HEK293T (cell line): Measurements from ENCODE around the gene KRTAP10-3.
"Not testable (repeated sequence)": the region's sequence is repeated elsewhere in the genome, so short reads cannot be mapped to it uniquely, and the experiment has no call there.

Experiments
- CTCF ChIA-PET: fragments of 350-600 bp; formaldehyde crosslinking; extraction: SDS; loops from one replicate; lab custom pipeline; 2021; ENCODE audit warnings: antibody characterized with exemption, inconsistent platforms; lab: Yijun Ruan, JAX
- POLR2A ChIA-PET: fragments of 350-600 bp; formaldehyde crosslinking; extraction: SDS; loops from one replicate; lab custom pipeline; 2020; ENCODE audit warnings: antibody characterized with exemption, inconsistent platforms; lab: Yijun Ruan, JAX
- DNase-seq: peaks from one replicate; pipeline ENCODE4 v3.0.0; 2012; ENCODE audit warnings: mixed read lengths; ENCODE audit errors: extremely low spot score
- ARNT ChIP-seq: fragments of 450-650 bp; IDR thresholded peaks from 2 replicates; pipeline ENCODE4 v1.6.1; 2017; ENCODE audit warnings: mild to moderate bottlenecking
- BHLHE40 ChIP-seq: fragments of 450-650 bp; IDR thresholded peaks from 2 replicates; pipeline ENCODE4 v1.6.1; 2016; ENCODE audit warnings: mild to moderate bottlenecking, moderate library complexity, borderline replicate concordance
- CTBP1 ChIP-seq: fragments of 450-650 bp; IDR thresholded peaks from 2 replicates; pipeline ENCODE4 v1.6.1; 2016; ENCODE audit warnings: borderline replicate concordance
- ELF4 ChIP-seq: fragments of 450-650 bp; IDR thresholded peaks from 2 replicates; pipeline ENCODE4 v1.6.1; 2017; ENCODE audit warnings: antibody characterized with exemption
- FOXA1 ChIP-seq: fragments of 450-650 bp; IDR thresholded peaks from 2 replicates; pipeline ENCODE4 v1.6.1; 2016; ENCODE audit warnings: mild to moderate bottlenecking
- FOXK2 ChIP-seq: fragments of 450-650 bp; IDR thresholded peaks from 2 replicates; pipeline ENCODE4 v1.6.1; 2016; ENCODE audit warnings: mild to moderate bottlenecking
- FOXM1 ChIP-seq: fragments of 450-650 bp; IDR thresholded peaks from 2 replicates; pipeline ENCODE4 v1.6.1; 2017; ENCODE audit warnings: mild to moderate bottlenecking, borderline replicate concordance
- HDGF ChIP-seq: fragments of 450-650 bp; IDR thresholded peaks from 2 replicates; pipeline ENCODE4 v1.6.1; 2017; ENCODE audit warnings: antibody characterized with exemption, borderline replicate concordance
- L3MBTL2 ChIP-seq: fragments of 450-650 bp; conservative IDR thresholded peaks from 2 replicates; pipeline ENCODE4 v1.6.1; 2016; ENCODE audit warnings: mild to moderate bottlenecking
- LEF1 ChIP-seq: fragments of 450-650 bp; IDR thresholded peaks from 2 replicates; pipeline ENCODE4 v1.6.1; 2017; ENCODE audit warnings: mild to moderate bottlenecking, borderline replicate concordance
- NFRKB ChIP-seq: fragments of 450-650 bp; IDR thresholded peaks from 2 replicates; pipeline ENCODE4 v1.6.1; 2016; ENCODE audit warnings: mild to moderate bottlenecking, moderate library complexity
- SP1 ChIP-seq: fragments of 450-650 bp; IDR thresholded peaks from 2 replicates; pipeline ENCODE4 v1.6.1; 2017
- SUZ12 ChIP-seq: fragments of 450-650 bp; IDR thresholded peaks from 2 replicates; pipeline ENCODE4 v1.6.1; 2016; ENCODE audit warnings: mild to moderate bottlenecking
- TARDBP ChIP-seq: fragments of 450-650 bp; IDR thresholded peaks from 2 replicates; pipeline ENCODE4 v1.6.1; 2016
- ZNF384 ChIP-seq: fragments of 450-650 bp; IDR thresholded peaks from 2 replicates; pipeline ENCODE4 v1.6.1; 2016
- TF ChIP-seq, protein P1 (sequence below): fragments of 450-650 bp; IDR thresholded peaks from 2 replicates; pipeline ENCODE4 v1.6.1; 2016

KRTAP10-3 gene

GRCh38 chr21:44568667-44569556 lies 10.3 kb upstream of the KRTAP10-3 start:
- ChIA-PET POLR2A (no interaction called here), CTCF (no interaction called here)
- DNase-seq: no peak
- TF ChIP-seq FOXK2 (no peak), SP1 (no peak), CTBP1 (no peak), ELF4 (no peak), ZNF384 (no peak), TARDBP (no peak), L3MBTL2 (no peak), SUZ12 (no peak), HDGF (no peak), LEF1 (no peak), NFRKB (no peak), FOXM1 (no peak), BHLHE40 (no peak), FOXA1 (no peak), ARNT (no peak)
- TF ChIP-seq, protein P1, sequence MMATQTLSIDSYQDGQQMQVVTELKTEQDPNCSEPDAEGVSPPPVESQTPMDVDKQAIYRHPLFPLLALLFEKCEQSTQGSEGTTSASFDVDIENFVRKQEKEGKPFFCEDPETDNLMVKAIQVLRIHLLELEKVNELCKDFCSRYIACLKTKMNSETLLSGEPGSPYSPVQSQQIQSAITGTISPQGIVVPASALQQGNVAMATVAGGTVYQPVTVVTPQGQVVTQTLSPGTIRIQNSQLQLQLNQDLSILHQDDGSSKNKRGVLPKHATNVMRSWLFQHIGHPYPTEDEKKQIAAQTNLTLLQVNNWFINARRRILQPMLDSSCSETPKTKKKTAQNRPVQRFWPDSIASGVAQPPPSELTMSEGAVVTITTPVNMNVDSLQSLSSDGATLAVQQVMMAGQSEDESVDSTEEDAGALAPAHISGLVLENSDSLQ: no peak

DNA sequence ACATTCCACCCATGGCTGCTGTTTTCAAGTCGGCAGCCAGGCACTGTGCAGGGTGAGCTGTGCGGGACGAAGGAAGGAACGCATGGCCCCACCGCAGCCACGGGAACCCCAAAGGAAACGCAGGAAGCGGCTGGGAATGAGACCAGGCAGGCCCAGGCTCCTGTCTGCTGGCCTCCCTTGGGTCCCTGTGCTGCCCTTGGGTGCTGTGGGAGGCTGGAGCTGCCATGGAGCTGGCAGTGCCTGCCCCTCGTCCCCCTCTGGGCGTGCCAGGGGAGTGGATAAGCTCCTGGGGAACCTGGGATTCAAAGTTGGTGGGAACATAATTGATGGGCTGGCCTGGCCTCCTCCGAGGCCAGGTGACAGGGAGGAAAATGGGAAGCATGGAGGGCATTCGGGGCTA lies 9.7 kb upstream of the KRTAP10-3 start:
- DNase-seq: no peak
- POLR2A ChIA-PET: no interaction called here
- CTCF ChIA-PET: no interaction called here
- TF ChIP-seq CTBP1: no peak
- TF ChIP-seq NFRKB: no peak
- TF ChIP-seq HDGF: no peak
- TF ChIP-seq BHLHE40: no peak
- TF ChIP-seq TARDBP: no peak
- no peak for TF ChIP-seq FOXK2
- no peak for TF ChIP-seq ELF4
- no peak for TF ChIP-seq FOXA1
- no peak for TF ChIP-seq SUZ12
- no peak for TF ChIP-seq FOXM1
- TF ChIP-seq, protein P1: no peak
- TF ChIP-seq ARNT: no peak
- no peak for TF ChIP-seq L3MBTL2
- TF ChIP-seq SP1: no peak
- TF ChIP-seq ZNF384: no peak
- TF ChIP-seq LEF1: no peak

GRCh38 chr21:44567481-44568171 lies 9.0 kb upstream of the KRTAP10-3 start:
- no peak for DNase-seq
- ChIA-PET POLR2A (no interaction called here), CTCF (no interaction called here)
- TF ChIP-seq ELF4: no peak
- TF ChIP-seq LEF1: no peak
- TF ChIP-seq ZNF384: no peak
- TF ChIP-seq L3MBTL2: no peak
- no peak for TF ChIP-seq CTBP1
- no peak for TF ChIP-seq ARNT
- TF ChIP-seq NFRKB: no peak
- TF ChIP-seq FOXK2: no peak
- no peak for TF ChIP-seq BHLHE40
- TF ChIP-seq FOXA1: no peak
- no peak for TF ChIP-seq FOXM1
- TF ChIP-seq HDGF: no peak
- TF ChIP-seq TARDBP: no peak
- no peak for TF ChIP-seq SP1
- TF ChIP-seq SUZ12: no peak
- TF ChIP-seq, protein P1: no peak

DNA sequence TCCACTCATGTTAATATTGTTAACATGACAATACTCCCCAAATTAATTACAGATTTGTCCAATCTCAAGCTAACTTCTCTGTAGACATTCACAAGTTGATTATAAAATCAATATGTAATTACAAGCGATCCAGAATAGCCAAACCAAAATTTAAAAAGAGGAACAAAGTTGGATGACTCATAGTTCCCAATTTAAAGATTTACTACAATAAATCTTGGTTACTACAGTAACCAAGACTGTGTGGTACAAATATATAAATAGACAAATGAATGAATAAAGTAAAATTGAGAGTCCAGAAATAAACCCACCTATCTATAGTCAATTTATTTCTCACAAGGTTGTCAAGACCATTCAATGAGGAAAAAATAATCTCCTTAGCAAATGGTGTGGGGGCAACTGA lies 7.8 kb upstream of the KRTAP10-3 start:
- CTCF ChIA-PET: no interaction called here
- POLR2A ChIA-PET: no interaction called here
- TF ChIP-seq SUZ12 (no peak), L3MBTL2 (no peak)
- DNase-seq: no peak

DNA sequence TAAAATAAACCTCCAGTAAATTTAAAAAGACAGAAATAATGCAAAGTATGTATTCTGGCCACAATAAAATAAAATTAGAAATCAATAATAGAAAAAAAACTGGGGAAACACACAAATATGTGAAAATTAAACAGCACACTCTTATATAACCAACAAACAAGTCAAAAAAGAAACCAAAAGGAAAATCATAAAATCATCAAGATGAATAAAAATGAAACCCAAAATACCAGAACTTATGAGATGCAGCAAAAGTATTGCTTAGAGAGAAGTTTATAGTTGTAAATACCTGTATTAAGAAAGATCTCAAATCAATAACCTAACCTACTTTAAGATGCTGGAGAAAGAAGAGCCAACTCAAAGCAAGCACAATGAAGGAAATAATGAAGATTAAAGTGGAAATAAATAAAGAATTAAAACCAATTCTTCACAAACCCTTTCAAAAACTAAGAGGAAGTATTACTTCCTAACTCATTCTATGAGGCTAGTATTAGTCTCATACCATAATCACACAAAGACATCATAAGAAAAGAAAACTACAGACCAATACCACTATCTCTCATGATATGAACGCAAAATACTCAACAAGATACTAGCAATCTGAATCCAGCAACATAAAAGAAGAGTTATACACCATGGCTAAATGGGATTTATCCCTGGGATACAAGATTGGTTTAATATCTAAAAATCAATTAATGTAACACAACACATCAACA lies 6.4 kb upstream of the KRTAP10-3 start:
- CTCF ChIA-PET: no interaction called here
- TF ChIP-seq FOXA1 (no peak), FOXK2 (no peak), ELF4 (no peak), LEF1 (no peak), BHLHE40 (no peak), CTBP1 (no peak), SP1 (no peak)
- POLR2A ChIA-PET: no interaction called here
- DNase-seq: no peak

DNA sequence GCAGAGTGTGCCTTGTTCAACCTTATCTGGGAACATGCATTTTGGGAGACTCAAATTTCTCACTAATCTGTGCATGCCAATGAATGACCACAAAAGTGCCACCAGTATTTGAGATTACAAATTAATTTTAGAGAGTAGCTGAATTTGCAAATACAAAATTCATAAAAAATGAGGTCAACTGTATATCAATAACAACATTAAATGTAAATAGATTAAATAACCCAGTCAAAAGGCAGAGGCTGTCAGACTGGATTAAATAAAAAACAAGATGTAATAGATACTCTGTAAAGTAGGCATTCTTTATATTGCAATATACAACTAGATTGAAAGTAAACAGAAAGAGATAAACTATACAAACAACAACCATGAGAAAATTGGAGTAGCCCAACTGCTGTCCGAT lies 5.5 kb upstream of the KRTAP10-3 start:
- CTCF ChIA-PET: no interaction called here
- POLR2A ChIA-PET: no interaction called here
- DNase-seq: no peak
- TF ChIP-seq L3MBTL2 (no peak), HDGF (no peak), ZNF384 (no peak), NFRKB (no peak), FOXK2 (no peak), CTBP1 (no peak), SP1 (no peak), ARNT (no peak), FOXM1 (no peak), ELF4 (no peak), LEF1 (no peak)
- TF ChIP-seq, protein P1: no peak

DNA sequence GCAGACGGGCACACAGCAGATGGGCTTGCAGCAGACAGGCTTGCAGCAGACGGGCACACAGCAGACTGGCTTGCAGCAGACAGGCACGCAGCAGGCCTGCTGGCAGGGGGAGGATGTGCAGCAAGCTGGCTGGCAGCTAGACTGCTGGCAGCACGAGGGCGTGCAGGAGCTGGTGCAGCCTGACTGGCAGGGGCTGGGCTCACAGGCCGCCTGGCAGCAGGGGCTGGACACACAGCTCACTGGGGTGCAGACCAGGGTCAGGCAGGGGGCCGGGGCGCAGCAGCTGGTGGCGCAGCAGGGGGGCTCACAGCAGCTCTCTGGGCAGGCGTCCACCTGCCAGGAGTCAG lies 293 bp downstream of the KRTAP10-3 start:
- POLR2A ChIA-PET, CTCF ChIA-PET, DNase-seq: not testable (repeated sequence)
